HG02623 (cell line): Measurements from ENCODE around the gene TAS1R1.
A peak's percentile ranks its signal among the peaks of the same experiment; 100 is the strongest.
"Not testable (repeated sequence)": the region's sequence is repeated elsewhere in the genome, so short reads cannot be mapped to it uniquely, and the experiment has no call there.

ENCODE experiments used
- ATAC-seq: cut with Tn5 transposase; IDR thresholded peaks from one replicate; pipeline ENCODE4 v1.9.1; 2021; ENCODE audit warnings: moderate library complexity; ENCODE audit not compliant: unreplicated experiment

TAS1R1 gene

GRCh38 chr1:6519935-6520671, 35.0 kb upstream of the TAS1R1 start:
- no peak for ATAC-seq

- no peak for ATAC-seq
These were observed 33.6 kb upstream of the TAS1R1 start for GRCh38 chr1:6521536-6521935.

- no peak for ATAC-seq
These were observed 31.5 kb upstream of the TAS1R1 start for GRCh38 chr1:6523566-6523965.

DNA sequence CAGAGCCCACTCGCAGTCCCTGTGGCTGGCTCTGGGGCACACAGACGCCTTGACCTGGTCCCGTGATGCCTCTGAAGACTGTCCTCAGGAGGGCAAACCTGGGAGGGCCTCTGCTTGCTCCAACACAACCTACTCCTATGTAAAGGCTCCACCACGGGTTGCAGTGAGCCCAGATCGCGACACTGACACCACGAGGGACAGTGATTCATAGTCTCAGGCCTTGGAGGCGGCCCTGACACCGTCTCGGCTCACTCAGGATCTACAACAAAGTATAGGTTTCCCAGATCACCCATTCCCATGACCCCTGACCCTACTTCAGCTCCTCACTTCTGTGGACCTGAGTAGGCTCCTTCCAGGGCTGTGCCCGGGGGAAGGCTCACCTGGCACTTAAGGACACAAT, 28.8 kb upstream of the TAS1R1 start:
- no peak for ATAC-seq

DNA sequence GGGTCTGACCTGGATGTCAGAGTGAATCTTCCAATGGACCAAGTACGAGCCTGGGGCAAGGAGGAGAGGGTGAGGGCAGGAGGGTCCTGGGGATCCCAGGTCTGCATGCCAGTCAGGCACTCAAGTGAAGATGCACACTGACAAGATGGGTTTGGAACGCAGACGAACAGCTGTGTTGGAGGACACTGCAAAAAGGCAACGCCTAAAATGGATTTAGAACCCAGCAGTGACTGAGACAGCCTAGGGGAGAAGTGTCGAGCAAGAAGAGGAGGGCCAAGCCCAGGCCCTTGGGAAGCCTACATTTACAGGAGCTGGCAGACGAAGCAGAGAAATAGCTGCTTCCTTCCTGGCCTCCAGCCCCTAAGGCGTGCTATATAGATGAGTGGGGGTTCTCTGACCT, 26.6 kb upstream of the TAS1R1 start:
- no peak for ATAC-seq

GRCh38 chr1:6530504-6531160, 24.5 kb upstream of the TAS1R1 start:
- ATAC-seq = no peak

- no peak for ATAC-seq
These were observed 23.1 kb upstream of the TAS1R1 start for GRCh38 chr1:6531996-6532395.

GRCh38 chr1:6534248-6534822, 20.8 kb upstream of the TAS1R1 start:
- no peak for ATAC-seq

GRCh38 chr1:6535214-6535613, 19.9 kb upstream of the TAS1R1 start:
- ATAC-seq = no peak

DNA sequence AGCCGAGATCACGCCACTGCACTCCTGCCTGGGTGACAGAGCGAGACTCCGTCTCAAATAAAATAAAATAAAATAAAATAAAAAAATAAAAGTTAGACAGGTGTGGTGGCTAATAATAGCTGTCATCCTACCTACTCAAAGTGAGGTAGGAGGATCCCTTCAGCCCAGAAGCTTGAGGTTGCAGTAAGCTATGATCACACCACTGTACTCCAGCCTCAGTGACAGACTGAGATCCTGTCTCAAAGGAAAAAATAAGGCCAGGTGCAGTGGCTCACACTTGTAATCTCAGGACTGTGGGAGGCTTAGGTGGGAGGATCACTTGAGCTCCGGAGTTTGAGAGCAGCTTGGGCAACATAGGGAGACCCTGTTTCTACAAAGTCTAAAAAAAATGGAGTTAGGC, 18.8 kb upstream of the TAS1R1 start:
- no peak for ATAC-seq

DNA sequence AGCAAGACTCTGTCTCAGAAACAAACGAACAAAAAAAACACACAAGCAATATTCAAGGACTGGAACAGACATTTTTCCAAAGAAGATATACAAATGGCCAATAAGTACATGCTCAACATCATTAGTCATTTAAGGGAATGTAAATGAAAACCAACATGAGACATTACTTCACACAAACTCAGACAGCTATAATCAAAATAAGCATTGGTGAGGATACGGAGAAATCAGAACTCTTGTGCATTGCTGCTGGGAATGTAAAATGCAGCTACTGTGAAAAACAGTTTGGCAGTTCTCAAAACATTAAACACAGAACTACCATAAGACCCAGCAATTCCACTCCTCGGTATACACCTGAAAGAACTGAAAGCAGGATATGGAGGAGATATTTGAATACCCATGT, 16.2 kb upstream of the TAS1R1 start:
- ATAC-seq = no peak

- no peak for ATAC-seq
These were observed 10.3 kb upstream of the TAS1R1 start for GRCh38 chr1:6544831-6545230.

DNA sequence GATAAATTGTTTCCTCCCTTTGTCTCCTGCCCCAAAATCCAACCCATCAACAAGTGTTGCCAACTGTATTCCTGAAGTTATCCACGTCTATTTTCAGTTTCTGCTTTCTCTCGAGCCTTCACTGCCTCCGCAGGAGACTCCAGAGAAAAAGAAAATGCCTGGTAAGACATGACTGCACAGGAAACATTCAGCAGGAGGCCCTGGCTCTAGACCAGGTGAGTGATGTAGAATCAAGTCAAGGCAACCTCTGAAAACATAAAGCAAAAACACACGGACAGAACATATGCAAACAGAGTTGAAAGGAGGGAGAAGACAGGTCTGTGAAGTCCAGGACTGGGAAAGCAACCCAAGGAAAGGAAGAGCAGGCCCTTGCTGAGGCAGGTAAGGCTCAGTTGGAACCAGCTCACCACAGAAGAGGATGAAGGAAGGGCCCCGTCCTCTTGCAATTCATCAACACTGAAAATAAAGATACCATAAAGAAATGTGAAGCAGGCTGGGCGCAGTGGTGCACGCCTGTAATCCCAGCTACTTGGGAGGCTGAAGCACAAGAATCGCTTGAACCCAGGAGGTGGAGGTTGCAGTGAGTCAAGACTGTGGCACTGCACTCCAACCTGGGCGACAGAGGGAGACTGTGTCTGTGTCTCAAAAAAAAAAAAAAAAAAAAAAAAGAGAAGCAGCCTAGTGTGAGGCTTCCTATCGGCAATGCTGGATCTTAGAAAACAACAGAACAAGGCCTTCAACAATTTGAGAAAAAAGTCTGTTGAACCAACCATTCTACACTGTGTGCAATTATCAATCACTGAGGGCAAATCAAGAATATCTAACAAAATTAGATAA, 9.6 kb upstream of the TAS1R1 start:
- no peak for ATAC-seq

GRCh38 chr1:6546326-6546725, 8.8 kb upstream of the TAS1R1 start:
- ATAC-seq = no peak

- no peak for ATAC-seq
These were observed 7.8 kb upstream of the TAS1R1 start for GRCh38 chr1:6547301-6547700.

GRCh38 chr1:6554031-6554906, 838 bp upstream of the TAS1R1 start, which contains the start of gene NOL9:
TSS of gene NOL9 (minus strand) at chr1:6554513. CDS start at chr1:6554502, 11 bp downstream.
- peak; percentile 87 for ATAC-seq

DNA sequence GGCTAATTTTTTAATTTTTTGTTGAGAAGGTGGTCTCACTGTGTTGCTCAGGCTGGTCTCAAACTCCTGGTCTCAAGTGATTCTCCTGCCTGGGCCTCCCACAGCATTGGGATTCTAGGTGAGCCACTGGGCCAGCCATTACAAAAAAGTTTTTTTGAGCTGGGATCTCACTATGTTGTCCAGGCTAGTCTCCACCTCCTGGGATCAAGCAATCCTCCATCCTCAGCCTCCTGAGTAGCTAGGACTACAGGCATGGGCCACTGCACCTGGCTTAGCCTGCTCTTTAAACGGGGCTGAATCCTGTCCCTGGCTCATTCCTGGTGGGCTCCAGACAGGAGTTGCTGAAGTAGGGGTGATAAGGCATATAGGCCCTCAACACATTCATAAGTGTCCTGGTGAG, 2.5 kb downstream of the TAS1R1 start:
- ATAC-seq = no peak

- not testable (repeated sequence) for ATAC-seq
These were observed 4.1 kb downstream of the TAS1R1 start for GRCh38 chr1:6559161-6559560.

DNA sequence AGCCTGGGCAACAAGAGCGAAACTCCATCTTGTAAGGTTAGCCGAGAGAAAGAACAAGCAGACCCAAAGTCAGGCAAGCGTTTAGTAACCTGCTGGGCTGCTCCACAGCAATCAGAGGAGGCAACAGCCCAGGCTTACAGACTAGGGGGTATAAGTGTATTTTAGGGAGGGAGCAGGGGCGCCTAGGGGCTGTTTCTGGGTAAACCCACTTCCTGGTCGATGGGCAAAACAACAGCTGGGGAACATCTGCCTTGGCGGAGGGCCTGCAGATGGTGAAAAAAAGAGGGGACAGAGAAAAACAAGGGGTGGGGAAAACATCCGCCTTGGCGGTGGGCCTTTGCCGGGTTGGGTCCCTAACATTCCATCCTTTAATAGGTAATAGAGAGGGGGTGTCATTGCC, 5.2 kb downstream of the TAS1R1 start:
- no peak for ATAC-seq

- no peak for ATAC-seq
These were observed 13.9 kb downstream of the TAS1R1 start for GRCh38 chr1:6569033-6569432.
